Measurements from ENCODE around the gene PPP4C.

Gene PPP4C

GRCh38 chr16:30083216-30084055 is 7.6 kb downstream of the PPP4C start:
- no peak for DNase-seq

DNA sequence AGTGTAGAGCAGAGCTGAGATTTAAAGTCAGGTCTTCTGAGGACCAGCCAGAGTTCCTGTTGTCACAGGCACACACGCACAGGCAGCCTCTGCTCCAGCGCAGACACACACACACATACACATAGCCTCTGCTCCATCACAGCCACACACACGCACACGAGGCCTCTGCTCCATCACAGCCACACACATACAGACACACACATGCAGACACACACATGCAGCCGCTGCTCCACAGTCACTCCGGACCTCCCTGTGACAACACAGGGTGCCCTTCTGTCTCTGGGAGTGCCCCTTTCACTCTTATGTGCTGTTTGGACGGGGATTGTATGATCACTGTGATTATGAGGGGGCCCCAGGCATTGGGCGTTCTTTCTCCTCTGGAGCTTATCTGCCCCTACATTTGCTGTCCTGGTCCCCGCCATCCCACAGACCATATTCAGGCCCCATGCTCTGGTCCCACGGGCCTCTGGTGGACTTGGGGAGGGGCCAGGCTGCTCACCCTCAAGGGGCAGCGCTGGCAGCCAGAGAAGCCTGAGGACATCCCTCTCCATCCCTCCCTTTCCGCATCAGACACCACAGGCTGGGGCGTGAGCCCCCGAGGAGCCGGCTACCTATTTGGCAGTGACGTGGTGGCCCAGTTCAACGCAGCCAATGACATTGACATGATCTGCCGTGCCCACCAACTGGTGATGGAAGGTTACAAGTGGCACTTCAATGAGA is 8.5 kb downstream of the PPP4C start:
- DNase-seq: no peak

DNA sequence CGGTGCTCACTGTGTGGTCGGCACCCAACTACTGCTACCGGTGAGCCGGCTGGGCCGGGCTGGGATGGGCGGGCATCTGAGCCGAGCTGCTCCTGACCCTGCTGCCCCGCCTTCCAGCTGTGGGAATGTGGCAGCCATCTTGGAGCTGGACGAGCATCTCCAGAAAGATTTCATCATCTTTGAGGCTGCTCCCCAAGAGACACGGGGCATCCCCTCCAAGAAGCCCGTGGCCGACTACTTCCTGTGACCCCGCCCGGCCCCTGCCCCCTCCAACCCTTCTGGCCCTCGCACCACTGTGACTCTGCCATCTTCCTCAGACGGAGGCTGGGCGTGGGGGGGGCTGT is 9.0 kb downstream of the PPP4C start:
- DNase-seq: no peak

- DNase-seq: no peak
Observed at GRCh38 chr16:30085247-30085646, 9.5 kb downstream of the PPP4C start.

- DNase-seq: no peak
Observed at GRCh38 chr16:30085820-30086219, 10.0 kb downstream of the PPP4C start.

- DNase-seq: no peak
Observed at GRCh38 chr16:30086291-30087140, 10.7 kb downstream of the PPP4C start.

DNA sequence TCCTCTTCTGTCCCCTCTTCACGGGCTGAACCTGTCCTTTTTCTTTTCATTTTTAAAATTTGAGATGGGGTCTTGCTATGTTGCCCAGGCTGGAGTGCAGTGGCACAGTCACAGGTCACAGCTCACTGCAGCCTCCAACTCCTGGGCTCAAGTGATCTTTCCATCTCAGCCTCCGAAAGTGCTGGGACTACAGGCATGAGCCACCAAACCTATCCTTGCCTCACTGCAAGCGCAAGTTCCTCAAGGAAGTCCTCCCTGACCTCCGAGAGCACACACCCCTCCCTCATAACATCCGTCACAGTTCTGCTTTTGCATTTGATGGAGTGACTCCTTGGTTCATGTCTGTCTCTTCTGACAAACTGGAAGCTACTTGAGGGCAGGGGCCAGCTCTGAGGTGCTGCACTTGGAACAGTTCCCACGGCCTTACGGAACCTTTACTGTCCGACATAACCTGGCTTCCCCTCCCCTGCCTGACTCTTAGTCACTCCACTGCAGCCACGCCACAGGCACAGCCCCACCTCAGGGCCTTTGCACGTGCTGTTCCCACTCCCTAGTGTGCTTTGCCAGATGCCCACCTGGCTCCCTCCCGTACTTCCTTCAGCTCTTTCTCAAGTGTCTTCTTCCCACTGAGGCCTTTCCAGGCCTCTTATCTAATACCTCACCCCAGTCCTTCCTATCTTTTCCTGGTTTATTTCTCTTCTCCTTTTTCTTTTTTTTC is 11.5 kb downstream of the PPP4C start:
- DNase-seq: no peak

GRCh38 chr16:30088237-30088831 is 12.5 kb downstream of the PPP4C start:
- DNase-seq: no peak

DNA sequence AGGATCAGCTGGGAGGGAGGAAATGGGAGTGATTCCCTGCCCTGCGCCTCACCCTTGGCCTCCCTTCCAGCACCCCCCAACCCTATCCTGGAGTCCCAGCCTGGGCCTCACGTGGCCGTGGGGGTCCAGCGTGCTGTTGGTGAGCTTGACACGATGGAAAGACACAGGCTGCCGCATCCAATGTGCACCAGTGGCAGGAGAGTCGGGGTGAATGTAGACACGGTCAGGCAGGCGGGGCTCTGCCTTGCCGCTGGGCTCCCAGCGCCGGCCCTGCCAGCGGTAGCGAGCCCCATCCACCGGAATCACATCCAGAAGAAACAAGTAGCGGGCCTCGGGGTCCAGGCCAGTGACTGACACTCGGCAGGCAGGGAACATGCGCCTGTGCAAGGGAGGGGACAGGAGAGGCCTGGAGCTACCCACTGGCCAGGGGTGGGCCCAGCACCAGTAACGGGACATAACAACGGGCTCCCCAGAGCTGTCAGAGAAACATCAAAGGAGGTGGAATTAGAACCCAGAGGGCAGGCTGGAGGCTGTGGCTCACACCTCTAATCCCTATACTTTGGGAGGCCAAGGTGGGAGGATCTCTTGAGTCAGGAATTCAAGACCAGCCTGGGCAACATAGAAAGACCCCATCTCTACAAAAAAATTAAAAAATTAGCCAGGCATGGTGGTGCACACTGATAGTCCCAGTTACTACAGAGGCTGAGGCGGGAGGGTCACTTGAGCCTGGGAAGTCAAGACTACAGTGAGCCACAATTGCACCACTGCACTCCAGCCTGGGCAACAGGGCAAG is 13.2 kb downstream of the PPP4C start:
- no peak for DNase-seq

DNA sequence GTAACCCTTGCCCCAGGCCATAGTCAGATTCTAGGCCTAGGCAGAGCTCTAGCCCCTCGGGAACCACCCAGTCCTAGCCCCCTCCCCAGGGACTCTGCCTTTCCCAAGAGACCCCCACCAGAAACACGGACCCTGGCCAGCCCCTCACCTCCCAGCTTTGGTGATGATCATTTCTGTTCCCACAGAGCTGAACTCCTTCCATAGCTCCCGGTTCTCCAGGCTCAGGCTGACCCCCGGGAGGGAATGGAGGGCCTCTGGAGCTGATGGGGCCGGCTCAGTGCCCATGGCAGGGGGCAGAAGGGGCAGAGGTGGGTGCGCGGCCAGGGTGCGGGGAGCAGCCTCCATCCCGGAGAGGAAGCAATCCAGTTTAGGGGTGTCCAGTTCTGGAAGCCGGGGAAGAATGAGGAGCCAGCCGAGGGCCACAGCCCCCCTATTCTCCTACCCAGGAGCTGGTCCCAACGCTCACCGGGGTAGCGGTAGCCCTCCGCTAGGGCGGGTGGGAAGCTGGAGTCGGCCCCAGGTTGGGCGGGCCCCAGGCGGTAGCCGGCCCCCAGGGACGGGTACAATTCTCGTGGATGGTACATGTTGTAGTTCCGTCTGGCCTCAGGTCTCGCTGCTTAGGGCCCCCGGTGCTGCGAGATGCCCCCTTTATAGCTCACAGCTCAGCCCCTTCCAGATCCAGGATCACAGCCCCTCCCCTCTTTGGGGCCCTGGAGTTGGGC is 15.0 kb downstream of the PPP4C start:
- no peak for DNase-seq

GRCh38 chr16:30091474-30092372 is 15.9 kb downstream of the PPP4C start, which contains the start of gene TBX6:
TBX6 (minus strand) TSS chr16:30091924; CDS start chr16:30091193, 731 bp downstream.
- DNase-seq: no peak

DNA sequence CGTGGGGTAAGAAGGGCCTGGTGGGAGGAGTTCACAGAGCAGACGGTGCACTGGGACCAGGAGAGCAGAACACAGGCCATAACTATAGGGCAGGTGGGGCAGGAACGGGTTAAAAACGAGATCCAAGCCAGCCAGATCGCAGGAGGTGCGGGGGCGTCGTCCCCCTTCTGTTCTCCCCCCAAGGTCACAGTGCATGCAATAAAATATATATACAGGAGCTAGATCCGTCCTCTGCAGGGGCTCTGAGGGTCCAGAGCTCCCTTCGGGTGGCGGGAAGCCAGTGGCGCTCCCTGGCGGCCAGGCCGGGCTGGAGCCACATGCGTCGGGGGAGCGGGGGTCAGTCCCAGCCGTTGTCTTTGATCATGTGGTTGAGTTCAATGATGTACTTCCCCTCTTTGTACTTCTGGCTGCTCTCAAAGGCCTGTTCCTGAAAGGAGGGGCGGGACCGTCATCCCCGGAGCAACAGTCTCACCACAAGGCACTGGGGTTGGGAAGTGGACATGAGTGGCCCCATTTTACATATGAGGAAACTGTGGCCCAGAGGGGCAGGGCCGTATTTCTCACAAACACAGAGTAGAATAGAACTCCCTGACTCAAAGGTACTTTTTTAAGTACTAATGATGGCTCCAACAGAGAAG is 16.7 kb downstream of the PPP4C start:
- peak; percentile 80 for DNase-seq

GRCh38 chr16:30094541-30095165 is 18.9 kb downstream of the PPP4C start:
- DNase-seq: no peak

DNA sequence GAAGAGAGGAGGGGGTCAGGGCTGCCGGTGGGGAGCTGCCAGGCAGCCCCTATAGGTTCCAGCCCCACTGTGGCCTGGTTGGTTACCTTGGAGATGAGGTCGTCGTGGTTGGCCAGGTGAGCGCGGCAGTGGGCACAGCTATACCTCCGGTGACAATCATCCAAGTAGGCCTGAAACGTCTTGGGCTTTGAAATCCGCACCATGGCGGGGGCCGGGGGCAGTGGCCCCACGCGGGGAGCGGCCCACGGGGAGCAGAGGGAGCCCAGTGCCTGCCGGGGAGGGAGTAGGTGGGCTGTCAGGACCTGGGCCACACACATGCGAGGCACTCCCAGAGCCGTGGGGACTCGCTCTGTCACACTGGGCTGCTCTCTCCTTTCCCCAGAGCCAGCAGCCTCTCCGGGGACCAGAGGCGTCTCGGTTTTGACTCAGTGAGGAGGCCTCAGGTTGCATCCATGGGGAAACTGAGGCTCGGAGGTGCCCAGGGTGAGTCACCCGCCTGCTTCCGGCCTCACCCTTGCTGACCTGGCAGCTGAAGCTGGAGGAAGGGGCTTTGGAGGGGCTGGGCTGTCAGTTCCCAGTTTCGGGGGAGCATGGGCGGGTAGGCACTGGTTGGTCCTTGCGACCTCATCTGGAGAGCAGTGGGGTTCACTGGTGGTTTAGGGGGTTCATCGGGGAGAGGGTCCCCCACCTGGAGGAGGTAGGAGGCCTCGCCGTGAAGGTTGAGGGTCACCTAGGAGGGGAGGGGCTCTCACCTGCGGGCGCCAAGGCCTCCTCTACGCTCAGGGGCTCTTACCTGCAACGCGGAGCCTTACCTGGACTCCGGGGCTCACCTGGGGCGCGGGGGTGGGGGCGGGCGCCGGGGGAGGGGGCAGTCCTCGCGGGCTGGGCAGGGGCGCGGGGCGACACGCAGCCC is 19.6 kb downstream of the PPP4C start:
- no peak for DNase-seq

DNA sequence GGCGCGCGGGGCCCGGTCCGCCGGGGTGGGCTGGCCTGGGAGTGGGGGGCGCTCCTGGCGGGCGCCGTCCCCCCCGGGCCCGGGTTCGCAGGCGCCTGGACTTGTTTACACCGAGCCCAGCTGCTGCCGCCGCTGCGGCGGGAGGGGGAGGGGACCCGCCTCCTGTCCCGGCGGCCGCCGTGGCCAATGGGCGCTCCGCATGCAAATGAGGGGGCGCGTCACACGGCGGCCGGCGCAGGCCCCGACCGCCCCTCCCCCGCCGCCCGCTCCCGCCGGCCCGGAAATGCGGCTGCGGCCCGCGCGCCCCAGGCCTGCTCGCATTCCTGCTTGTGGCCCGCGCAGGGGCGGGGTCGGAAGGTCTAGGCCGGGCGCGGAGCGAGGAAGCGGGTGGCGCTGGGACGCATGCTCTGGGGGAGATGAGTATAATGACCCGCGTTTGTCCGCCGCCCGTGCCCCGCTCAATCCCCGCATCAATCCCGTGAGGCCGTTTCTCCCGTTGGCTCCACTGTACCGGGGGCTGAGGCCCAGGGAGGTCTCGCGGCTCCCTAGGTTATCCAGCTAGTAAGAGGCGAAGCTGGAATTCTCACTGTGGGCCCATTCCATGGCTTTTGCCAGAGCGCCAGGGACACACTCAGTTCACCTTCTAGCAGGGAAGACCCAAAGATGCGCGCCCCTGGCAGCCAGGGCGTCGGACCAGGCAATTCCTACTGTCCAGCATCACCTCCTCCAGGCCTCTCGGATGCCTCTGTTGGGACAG is 20.5 kb downstream of the PPP4C start, which contains the start of gene YPEL3:
Gene YPEL3, minus strand, starts transcription at position 109 of the 757 bp plus-strand sequence. CDS start 731 bp downstream, outside the sequence.
- no peak for DNase-seq

GRCh38 chr16:30096862-30097563 is 21.2 kb downstream of the PPP4C start:
- no peak for DNase-seq

Measured in SIG-M5 (cell line).